ENCODE data around the gene PREX1.

- TF ChIP-seq CTCF (IDR thresholded peaks at IDR 0.05) = no peak
- TF ChIP-seq POLR2AphosphoS5 (IDR thresholded peaks at IDR 0.05) = no peak
These were observed 53.1 kb downstream of the PREX1 start for GRCh38 chr20:48774696-48775095.

Data from prostate gland (tissue), 2 donors.